HL-60 (cell line): ENCODE measurements around the gene STKLD1.

Experiments
- DNase-seq, 2 experiments: peaks; one replicate each; pipeline ENCODE4 v3.0.0-alpha.2; 2010 to 2020; ENCODE audit warnings: low read depth in 1 of 2, low spot score in 1 of 2
- H3K27ac ChIP-seq: fragments of 250-450 bp; sonication (Bioruptor Pico); replicated peaks from 2 replicates; pipeline ENCODE4 v1.5.1; 2020; ENCODE audit warnings: mild to moderate bottlenecking, moderate library complexity
- H3K27me3 ChIP-seq: fragments of 250-450 bp; sonication (Bioruptor Pico); 2 replicates; pipeline ENCODE4 v1.5.1; 2021; ENCODE audit warnings: mild to moderate bottlenecking, moderate library complexity; ENCODE audit not compliant: insufficient read depth, poor library complexity, severe bottlenecking
- H3K4me3 ChIP-seq: replicated peaks from 2 replicates; pipeline ENCODE4 v1.5.1; 2011; ENCODE audit warnings: mild to moderate bottlenecking, control low read depth, low read length; ENCODE audit not compliant: insufficient read depth
- GABPA ChIP-seq: IDR thresholded peaks from 2 replicates; pipeline ENCODE4 v1.6.1; 2012; ENCODE audit warnings: low read depth
- POLR2AphosphoS5 ChIP-seq: IDR thresholded peaks from 2 replicates; pipeline ENCODE4 v1.6.1; 2012; ENCODE audit warnings: low read depth
- SPI1 ChIP-seq: IDR thresholded peaks from 2 replicates; pipeline ENCODE4 v1.6.1; 2012; ENCODE audit warnings: low read depth, mild to moderate bottlenecking, borderline replicate concordance
- TF ChIP-seq, protein P1 (sequence below): IDR thresholded peaks from one replicate; pipeline ENCODE4 v1.5.1; 2011; ENCODE audit warnings: low read length, control low read depth, inconsistent platforms; ENCODE audit not compliant: insufficient read depth
- TF ChIP-seq, protein P2 (sequence below): IDR thresholded peaks from 2 replicates; pipeline ENCODE4 v1.6.1; 2012; ENCODE audit warnings: low read depth; ENCODE audit not compliant: insufficient replicate concordance

Gene STKLD1

DNA sequence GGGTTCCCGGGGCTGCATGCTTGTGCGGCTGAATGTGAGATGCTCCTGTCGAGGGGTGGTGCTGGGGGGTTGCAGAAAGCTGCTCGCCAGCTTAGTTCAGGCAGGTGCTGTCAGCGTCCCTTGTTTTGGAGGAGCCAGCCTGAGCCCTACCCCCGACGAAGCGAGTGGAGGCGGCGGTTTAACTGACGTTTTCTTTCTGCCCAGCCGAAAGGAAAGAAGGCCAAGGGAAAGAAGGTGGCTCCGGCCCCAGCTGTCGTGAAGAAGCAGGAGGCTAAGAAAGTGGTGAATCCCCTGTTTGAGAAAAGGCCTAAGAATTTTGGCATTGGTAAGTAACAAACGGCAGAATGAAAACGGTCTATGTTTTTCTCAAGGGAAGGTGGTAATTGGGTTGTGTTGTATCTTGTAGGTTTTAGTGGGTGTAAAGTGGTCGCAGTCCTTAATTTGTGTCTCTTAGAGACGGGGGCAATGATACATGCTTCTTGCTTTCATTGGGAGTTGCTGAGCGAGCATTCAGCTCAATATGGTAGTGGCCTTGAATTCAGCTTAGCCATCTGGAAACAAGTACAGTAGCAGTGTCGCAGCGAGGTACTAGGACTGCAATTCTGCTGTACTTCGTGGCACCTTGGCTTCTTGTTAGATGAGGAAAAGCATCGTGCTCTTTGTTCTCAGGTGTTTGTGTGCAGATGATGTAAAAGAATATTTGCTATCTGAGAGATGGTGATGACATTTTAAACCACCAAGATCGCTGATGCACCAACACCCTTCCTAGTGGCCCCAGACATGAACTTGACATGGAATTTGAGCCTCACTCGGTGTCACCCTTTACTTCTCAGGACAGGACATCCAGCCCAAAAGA, 27.2 kb upstream of the STKLD1 start:
- Histone ChIP-seq H3K27me3 (no peaks in the 10 kb centered on the region), H3K27ac (peak overlapping the region; percentile 96), H3K4me3 (peak overlapping the region; percentile 81)
- DNase-seq, result no peak
- TF ChIP-seq GABPA (no peak), SPI1 (no peak), POLR2AphosphoS5 (no peak)
- TF ChIP-seq, protein P1, sequence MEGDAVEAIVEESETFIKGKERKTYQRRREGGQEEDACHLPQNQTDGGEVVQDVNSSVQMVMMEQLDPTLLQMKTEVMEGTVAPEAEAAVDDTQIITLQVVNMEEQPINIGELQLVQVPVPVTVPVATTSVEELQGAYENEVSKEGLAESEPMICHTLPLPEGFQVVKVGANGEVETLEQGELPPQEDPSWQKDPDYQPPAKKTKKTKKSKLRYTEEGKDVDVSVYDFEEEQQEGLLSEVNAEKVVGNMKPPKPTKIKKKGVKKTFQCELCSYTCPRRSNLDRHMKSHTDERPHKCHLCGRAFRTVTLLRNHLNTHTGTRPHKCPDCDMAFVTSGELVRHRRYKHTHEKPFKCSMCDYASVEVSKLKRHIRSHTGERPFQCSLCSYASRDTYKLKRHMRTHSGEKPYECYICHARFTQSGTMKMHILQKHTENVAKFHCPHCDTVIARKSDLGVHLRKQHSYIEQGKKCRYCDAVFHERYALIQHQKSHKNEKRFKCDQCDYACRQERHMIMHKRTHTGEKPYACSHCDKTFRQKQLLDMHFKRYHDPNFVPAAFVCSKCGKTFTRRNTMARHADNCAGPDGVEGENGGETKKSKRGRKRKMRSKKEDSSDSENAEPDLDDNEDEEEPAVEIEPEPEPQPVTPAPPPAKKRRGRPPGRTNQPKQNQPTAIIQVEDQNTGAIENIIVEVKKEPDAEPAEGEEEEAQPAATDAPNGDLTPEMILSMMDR, result no peak
- TF ChIP-seq, protein P2, sequence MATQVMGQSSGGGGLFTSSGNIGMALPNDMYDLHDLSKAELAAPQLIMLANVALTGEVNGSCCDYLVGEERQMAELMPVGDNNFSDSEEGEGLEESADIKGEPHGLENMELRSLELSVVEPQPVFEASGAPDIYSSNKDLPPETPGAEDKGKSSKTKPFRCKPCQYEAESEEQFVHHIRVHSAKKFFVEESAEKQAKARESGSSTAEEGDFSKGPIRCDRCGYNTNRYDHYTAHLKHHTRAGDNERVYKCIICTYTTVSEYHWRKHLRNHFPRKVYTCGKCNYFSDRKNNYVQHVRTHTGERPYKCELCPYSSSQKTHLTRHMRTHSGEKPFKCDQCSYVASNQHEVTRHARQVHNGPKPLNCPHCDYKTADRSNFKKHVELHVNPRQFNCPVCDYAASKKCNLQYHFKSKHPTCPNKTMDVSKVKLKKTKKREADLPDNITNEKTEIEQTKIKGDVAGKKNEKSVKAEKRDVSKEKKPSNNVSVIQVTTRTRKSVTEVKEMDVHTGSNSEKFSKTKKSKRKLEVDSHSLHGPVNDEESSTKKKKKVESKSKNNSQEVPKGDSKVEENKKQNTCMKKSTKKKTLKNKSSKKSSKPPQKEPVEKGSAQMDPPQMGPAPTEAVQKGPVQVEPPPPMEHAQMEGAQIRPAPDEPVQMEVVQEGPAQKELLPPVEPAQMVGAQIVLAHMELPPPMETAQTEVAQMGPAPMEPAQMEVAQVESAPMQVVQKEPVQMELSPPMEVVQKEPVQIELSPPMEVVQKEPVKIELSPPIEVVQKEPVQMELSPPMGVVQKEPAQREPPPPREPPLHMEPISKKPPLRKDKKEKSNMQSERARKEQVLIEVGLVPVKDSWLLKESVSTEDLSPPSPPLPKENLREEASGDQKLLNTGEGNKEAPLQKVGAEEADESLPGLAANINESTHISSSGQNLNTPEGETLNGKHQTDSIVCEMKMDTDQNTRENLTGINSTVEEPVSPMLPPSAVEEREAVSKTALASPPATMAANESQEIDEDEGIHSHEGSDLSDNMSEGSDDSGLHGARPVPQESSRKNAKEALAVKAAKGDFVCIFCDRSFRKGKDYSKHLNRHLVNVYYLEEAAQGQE, result no peak

DNA sequence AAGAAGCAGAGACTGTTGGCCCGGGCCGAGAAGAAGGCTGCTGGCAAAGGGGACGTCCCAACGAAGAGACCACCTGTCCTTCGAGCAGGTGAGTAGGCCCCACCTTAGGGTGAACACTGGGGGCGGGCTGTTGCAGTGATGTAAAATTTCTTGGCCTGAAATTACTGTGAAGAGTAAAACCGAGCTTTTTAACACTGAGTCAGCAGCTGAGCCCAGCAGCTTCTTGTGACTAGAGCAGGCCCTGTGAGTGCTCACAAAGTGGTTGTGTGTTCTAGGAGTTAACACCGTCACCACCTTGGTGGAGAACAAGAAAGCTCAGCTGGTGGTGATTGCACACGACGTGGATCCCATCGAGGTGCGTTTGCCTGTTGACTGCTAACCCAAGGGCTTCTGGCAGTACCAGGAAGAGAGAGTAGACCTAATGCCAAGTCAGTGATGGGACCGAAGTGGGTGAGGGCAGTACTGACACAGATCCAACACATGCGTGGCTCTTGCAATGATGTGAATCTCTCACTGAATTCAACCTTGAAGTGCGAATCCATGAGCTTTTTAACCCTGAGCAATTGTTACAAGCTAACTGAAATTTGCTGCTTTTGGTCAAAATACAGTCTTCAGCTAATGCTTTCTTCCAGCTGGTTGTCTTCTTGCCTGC, 26.1 kb upstream of the STKLD1 start:
- H3K27ac ChIP-seq, result peak overlapping the region; percentile 96
- H3K4me3 ChIP-seq, result no peak overlapping the region
- TF ChIP-seq SPI1, result no peak
- no peak for TF ChIP-seq GABPA
- peak; percentile 28; the same call in 1 of the 2 replicates for TF ChIP-seq POLR2AphosphoS5
- no peaks in the 10 kb centered on the region for H3K27me3 ChIP-seq
- DNase-seq, result no peak

DNA sequence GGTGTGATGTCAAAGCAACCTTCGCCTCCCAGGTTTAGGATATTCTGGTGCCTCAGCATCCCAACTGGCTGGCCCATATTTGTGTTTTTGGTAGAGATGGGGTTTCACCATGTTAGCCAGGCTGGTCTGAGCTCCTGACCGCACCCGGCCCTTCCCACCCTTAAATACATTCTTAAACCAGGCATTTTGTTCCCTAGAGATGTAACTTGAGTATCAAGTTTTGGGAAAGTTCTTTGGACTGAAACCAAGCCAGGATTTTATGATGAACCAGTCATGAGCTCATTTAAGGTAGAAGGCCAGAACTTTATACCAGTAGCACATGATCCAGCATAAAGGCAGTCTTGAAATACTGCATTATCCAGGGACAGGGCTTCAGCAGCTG, 24.6 kb upstream of the STKLD1 start:
- Histone ChIP-seq H3K4me3 (no peak overlapping the region), H3K27me3 (no peaks in the 10 kb centered on the region), H3K27ac (no peak overlapping the region)
- DNase-seq, result no peak
- TF ChIP-seq GABPA (no peak), SPI1 (no peak), POLR2AphosphoS5 (no peak)
- TF ChIP-seq, protein P1, result no peak
- TF ChIP-seq, protein P2, result no peak

DNA sequence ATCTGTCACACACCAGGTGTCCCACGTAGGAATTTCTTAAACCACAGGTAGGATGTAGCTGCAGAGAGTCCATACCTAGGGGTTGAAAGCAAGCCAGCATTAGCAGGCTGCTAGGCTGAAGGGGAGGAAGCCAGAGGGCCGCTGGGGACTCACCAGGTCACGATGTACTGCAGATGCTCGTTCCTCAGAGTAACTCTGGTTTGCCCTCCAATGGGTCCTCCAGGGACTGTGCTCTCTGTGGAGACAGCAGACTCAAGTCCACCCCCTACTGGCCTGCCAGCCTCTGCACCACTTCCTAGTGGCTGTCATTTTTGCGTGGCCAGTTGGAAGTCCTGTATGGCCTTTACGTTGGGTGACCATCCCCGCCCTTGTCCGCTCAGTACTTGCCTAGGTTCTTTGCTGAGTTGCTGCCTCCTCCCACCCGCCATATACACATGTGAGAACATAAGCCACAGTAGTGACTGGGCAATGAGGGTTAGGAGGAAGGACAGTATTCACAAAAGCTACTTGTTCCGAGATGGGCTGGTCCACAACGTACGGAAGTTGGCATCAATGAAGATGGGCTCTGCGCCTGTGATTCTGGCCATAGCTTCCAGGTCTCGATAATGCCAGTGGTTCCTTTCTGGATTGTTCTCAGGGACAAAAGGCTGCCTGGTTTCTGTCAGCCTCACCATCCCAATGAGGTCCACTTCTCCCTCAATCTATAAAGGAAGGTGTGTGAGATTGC, 24.1 kb upstream of the STKLD1 start:
- peak in 1 of 2 experiments; percentile 83 for DNase-seq
- Histone ChIP-seq H3K4me3 (no peak overlapping the region), H3K27ac (no peak overlapping the region), H3K27me3 (no peaks in the 10 kb centered on the region)
- TF ChIP-seq, protein P2, result no peak
- TF ChIP-seq SPI1 (no peak), GABPA (no peak), POLR2AphosphoS5 (peak; percentile 88)
- TF ChIP-seq, protein P1, result peak; percentile 88
